GM12878 (cell line): ENCODE measurements around the gene TMEM53. TPM values are rescaled to one million over a fixed set of nuclear protein-coding genes. Genes with fewer than 3 reads are reported as not detected.
A peak's percentile ranks its signal among the peaks of the same experiment; 100 is the strongest.

ENCODE experiments used
- ATAC-seq: fragments of 200-7000 bp; cut with Tn5 transposase; 3 replicates; pipeline ENCODE4 v1.9.1; 2020; ENCODE audit warnings: mild to moderate bottlenecking, moderate library complexity
- BruUV-seq: library from RNA; stranded (reverse); fragments of 400-500 nt; replicated peaks from 2 replicates; lab custom pipeline; 2021; lab: Mats Ljungman, UMichigan
- CTCF ChIA-PET: fragments of 300-600 bp; sonication (Branson Sonifier 250); formaldehyde crosslinking; extraction: SDS; loops from one replicate; lab custom pipeline; 2021; ENCODE audit warnings: inconsistent platforms; lab: Yijun Ruan, JAX
- POLR2A ChIA-PET: fragments of 350-600 bp; formaldehyde crosslinking; extraction: SDS; loops from one replicate; lab custom pipeline; 2021; ENCODE audit warnings: inconsistent platforms; lab: Charles Lee
- RAD21 ChIA-PET: fragments of 300-600 bp; sonication (Branson Sonifier 250); formaldehyde crosslinking; loops from one replicate; lab custom pipeline; 2023; ENCODE audit warnings: antibody characterized with exemption; ENCODE audit not compliant: unreplicated experiment; lab: Charles Lee
- SMC1A ChIA-PET: fragments of 300-600 bp; sonication (Branson Sonifier 250); formaldehyde crosslinking; loops from one replicate; lab custom pipeline; 2023; ENCODE audit not compliant: unreplicated experiment, uncharacterized antibody; lab: Charles Lee
- DNase-seq: peaks from one replicate; pipeline ENCODE4 v3.0.0-alpha.2; 2011; ENCODE audit warnings: low read depth, low spot score
- FAIRE-seq: peaks from 3 replicates; lab custom pipeline; 2011; peaks lifted over from hg19 to GRCh38; lab: Jason Lieb, UNC
- H2AFZ ChIP-seq: 2 replicates; pipeline ENCODE4 v1.6.0; 2011; ENCODE audit warnings: low read depth, low read length, control low read depth; ENCODE audit not compliant: control insufficient read depth
- H3K27ac ChIP-seq: 2 replicates; pipeline ENCODE4 v1.5.1; 2011; ENCODE audit warnings: control low read depth; ENCODE audit not compliant: control insufficient read depth, insufficient read depth
- H3K27me3 ChIP-seq, 2 experiments: replicated peaks in 1 of 2; 2 replicates each; pipeline versions ENCODE4 v1.6.0 to v1.6.1; 2011; ENCODE audit warnings: low read length in 1 of 2; ENCODE audit not compliant: control insufficient read depth in 2 of 2, insufficient read depth in 2 of 2
- H3K36me3 ChIP-seq, 2 experiments: 2 replicates each; pipeline ENCODE4 v1.5.1; 2011; ENCODE audit warnings: low read length in 1 of 2; ENCODE audit not compliant: control insufficient read depth in 2 of 2, insufficient read depth in 2 of 2
- H3K4me1 ChIP-seq: 2 replicates; pipeline ENCODE4 v1.6.1; 2011; ENCODE audit warnings: mild to moderate bottlenecking, low read length, moderate library complexity, mixed read lengths; ENCODE audit not compliant: control insufficient read depth, insufficient read depth
- H3K4me2 ChIP-seq: 2 replicates; pipeline ENCODE4 v1.6.0; 2011; ENCODE audit warnings: control low read depth; ENCODE audit not compliant: control insufficient read depth, insufficient read depth
- H3K4me3 ChIP-seq: fragments of 200-600 bp; sonication (generic); 2 replicates; pipeline ENCODE4 v1.5.1; 2016
- H3K79me2 ChIP-seq: 2 replicates; pipeline ENCODE4 v1.6.0; 2011; ENCODE audit warnings: low read length; ENCODE audit not compliant: control insufficient read depth, insufficient read depth
- H3K9ac ChIP-seq: 2 replicates; pipeline ENCODE4 v1.8.0; 2011; ENCODE audit warnings: low read length, control low read depth, mixed read lengths; ENCODE audit not compliant: control insufficient read depth, insufficient read depth
- H3K9me3 ChIP-seq: replicated peaks from 3 replicates; pipeline ENCODE4 v1.5.1; 2011; ENCODE audit warnings: mild to moderate bottlenecking, low read length; ENCODE audit not compliant: control insufficient read depth, insufficient read depth
- H4K20me1 ChIP-seq: 2 replicates; pipeline ENCODE4 v1.6.0; 2011; ENCODE audit not compliant: control insufficient read depth, insufficient read depth
- CHD4 ChIP-seq: fragments of 200-600 bp; sonication (generic); IDR thresholded peaks from 2 replicates; pipeline ENCODE4 v1.6.1; 2016; ENCODE audit warnings: mild to moderate bottlenecking
- FOS ChIP-seq: IDR thresholded peaks from 3 replicates; pipeline ENCODE4 v1.6.1; 2011; ENCODE audit warnings: borderline replicate concordance; ENCODE audit not compliant: insufficient read length; ENCODE audit errors: extremely low read depth
- GABPA ChIP-seq: IDR thresholded peaks from 2 replicates; pipeline ENCODE4 v1.6.1; 2014; ENCODE audit warnings: antibody characterized with exemption, low read depth, mild to moderate bottlenecking, inconsistent platforms
- IRF4 ChIP-seq: IDR thresholded peaks from 2 replicates; pipeline ENCODE4 v1.6.1; 2011; ENCODE audit warnings: low read depth, low read length
- KAT2A ChIP-seq: conservative IDR thresholded peaks from 2 replicates; pipeline ENCODE4 v1.6.1; 2011; ENCODE audit warnings: low read depth, low read length; ENCODE audit not compliant: control insufficient read depth
- MEF2A ChIP-seq: IDR thresholded peaks from 2 replicates; pipeline ENCODE4 v1.6.1; 2011; ENCODE audit warnings: low read depth, mild to moderate bottlenecking, low read length, moderate library complexity; ENCODE audit not compliant: insufficient read depth
- PML ChIP-seq: IDR thresholded peaks from 2 replicates; pipeline ENCODE4 v1.6.1; 2012; ENCODE audit warnings: low read length, inconsistent platforms
- SREBF1 ChIP-seq: IDR thresholded peaks from 2 replicates; pipeline ENCODE4 v1.6.1; 2012; ENCODE audit warnings: mild to moderate bottlenecking, low read length
- TARDBP ChIP-seq: IDR thresholded peaks from 2 replicates; pipeline ENCODE4 v1.6.1; 2016; ENCODE audit warnings: borderline replicate concordance
- USF2 ChIP-seq: IDR thresholded peaks from 2 replicates; pipeline ENCODE4 v1.6.1; 2011; ENCODE audit warnings: low read depth, low read length, improper control_type of control experiment, borderline replicate concordance
- ZNF207 ChIP-seq: fragments of 450-650 bp; IDR thresholded peaks from 2 replicates; pipeline ENCODE4 v1.6.1; 2014; ENCODE audit warnings: antibody characterized with exemption, mild to moderate bottlenecking, borderline replicate concordance
- ZNF24 ChIP-seq: fragments of 450-650 bp; IDR thresholded peaks from 2 replicates; pipeline ENCODE4 v1.6.1; 2017; ENCODE audit warnings: antibody characterized with exemption, mild to moderate bottlenecking
- ZNF592 ChIP-seq: fragments of 450-650 bp; IDR thresholded peaks from 2 replicates; pipeline ENCODE4 v1.6.1; 2017; ENCODE audit warnings: mild to moderate bottlenecking, moderate library complexity
- ZZZ3 ChIP-seq: IDR thresholded peaks from 2 replicates; pipeline ENCODE4 v1.6.1; 2011; ENCODE audit warnings: low read depth; ENCODE audit not compliant: control insufficient read depth, insufficient read length
- WGBS: methylation state at CpG from one replicate; pipeline ENCODE4 v1.1.6; 2016; ENCODE audit warnings: low lambda C conversion rate; ENCODE audit not compliant: insufficient replicate concordance, insufficient coverage; ENCODE audit errors: missing lambda C conversion rate; 5-methylcytosine and 5-hydroxymethylcytosine counted together
- in situ Hi-C: fragments of 300-500 bp; cut with MboI; formaldehyde crosslinking; loops from 9 replicates; pipeline ENCODE4 v1.14.3; 2018; ENCODE audit warnings: mixed read lengths
- intact Hi-C: fragments of 100-400 bp; cut with micrococcal nuclease; formaldehyde crosslinking; loops from one replicate; pipeline ENCODE4 v1.14.2; 2022; ENCODE audit not compliant: unreplicated experiment
- polyA plus RNA-seq, 11 experiments: library from polyadenylated mRNA; depleted of rRNA in 4 of 11; unstranded in 6 of 11; stranded (reverse) in 5 of 11; fragments of >200 nt; fragmentation: Nextera tagmentation in 4 of 11; fragmentation: Illumina TruSeq in 1 of 11; extraction: Ambion mirVana in 4 of 11; extraction: Trizol in 1 of 11; gene quantifications; 1 replicate in 1 of 11; 2 replicates in 10 of 11; pipeline versions ENCODE4 v1.2.1 to v1.2.3, GENCODE V29; 2011 to 2016; ENCODE audit warnings: inconsistent platforms in 2 of 11, missing spikeins in 2 of 11, low read depth in 1 of 11
- total RNA-seq, 4 experiments: library from RNA; depleted of rRNA in 3 of 4; stranded (reverse); fragments of >200 nt in 3 of 4; fragmentation: Illumina TruSeq in 1 of 4; extraction: Trizol in 1 of 4; gene quantifications; 2 replicates each; pipeline versions ENCODE4 v1.2.1 to v1.2.3, GENCODE V29; 2013 to 2021

Gene TMEM53
- total and polyA plus RNA-seq, 10 of the 15 experiments (the other 5 are each of a cell fraction or from before 2014, with no cell fraction given) = 3.1 to 23.9 (median 11.1) TPM

- BruUV-seq = no TSS peak
- peak; percentile 66 for DNase-seq
- H3K9ac ChIP-seq = peak overlapping the region; percentile 47
- no peaks in the 10 kb centered on the region for H3K27me3 ChIP-seq
- in situ Hi-C loops = no loop called here
- intact Hi-C loops = no loop called here
- peak overlapping the region; percentile 9 for H2AFZ ChIP-seq
- peak; percentile 39 for ATAC-seq
- peak overlapping the region; percentile 87 for H3K27ac ChIP-seq
- H3K4me1 ChIP-seq = peaks cover 32% of the 10 kb centered on the region
- H3K79me2 ChIP-seq = no peaks in the 10 kb centered on the region
- H3K4me2 ChIP-seq = peak overlapping the region; percentile 93
- no peaks in the 10 kb centered on the region for H3K9me3 ChIP-seq
- peak overlapping the region; percentile 32 for H3K4me3 ChIP-seq
- CTCF ChIA-PET = interaction anchor here (3.0 to 12.6 kb wide), 2 partner anchors 6 to 11 kb away, joined by 19 to 175 read pairs; partner anchors contain the start of gene RNU5D-1
- SMC1A ChIA-PET = interaction anchor here (0.5 to 2.6 kb wide), 5 partner anchors 39 to 777 kb away, joined by 3 to 9 read pairs (median 4); partner anchors contain the start of genes HECTD3 and MMACHC
- RAD21 ChIA-PET = interaction anchor here (0.6 to 2.8 kb wide), 4 partner anchors 7 to 95 kb away, joined by 3 to 48 read pairs (median 14); partner anchors contain the start of genes BTBD19 and RNU5D-1
- POLR2A ChIA-PET = interaction anchor here (0.6 to 9.8 kb wide), 8 partner anchors 7 to 583 kb away, joined by 3 to 110 read pairs (median 11); partner anchors contain the start of genes BTBD19, PLK3 and RNU5D-1
- H3K36me3 ChIP-seq = no peaks in the 10 kb centered on the region
- 70% methylated on average over 25 of the region's 28 CpGs for WGBS
- peak; percentile 96 for FAIRE-seq
- H4K20me1 ChIP-seq = no peaks in the 10 kb centered on the region
- TF ChIP-seq ZZZ3 (no peak), CHD4 (no peak), ZNF24 (no peak), GABPA (no peak), PML (no peak), TARDBP (no peak), SREBF1 (no peak), MEF2A (peak; percentile 61; the same call in 1 of the 2 replicates), ZNF592 (no peak), FOS (no peak), USF2 (no peak), ZNF207 (no peak), KAT2A (no peak), IRF4 (peak; percentile 45; the same call in 1 of the 2 replicates)
Measured at GRCh38 chr1:44723496-44724295, 49.4 kb upstream of the TMEM53 start.
